GM18499 (cell line): ENCODE results near the gene KRTAP21-2.
"Not testable (repeated sequence)": the region's sequence is repeated elsewhere in the genome, so short reads cannot be mapped to it uniquely, and the experiment has no call there.

Source experiments
- ATAC-seq: cut with Tn5 transposase; IDR thresholded peaks from one replicate; pipeline ENCODE4 v1.9.1; 2021; ENCODE audit warnings: moderate number of reproducible peaks; ENCODE audit not compliant: insufficient read depth, unreplicated experiment

Gene KRTAP21-2

DNA sequence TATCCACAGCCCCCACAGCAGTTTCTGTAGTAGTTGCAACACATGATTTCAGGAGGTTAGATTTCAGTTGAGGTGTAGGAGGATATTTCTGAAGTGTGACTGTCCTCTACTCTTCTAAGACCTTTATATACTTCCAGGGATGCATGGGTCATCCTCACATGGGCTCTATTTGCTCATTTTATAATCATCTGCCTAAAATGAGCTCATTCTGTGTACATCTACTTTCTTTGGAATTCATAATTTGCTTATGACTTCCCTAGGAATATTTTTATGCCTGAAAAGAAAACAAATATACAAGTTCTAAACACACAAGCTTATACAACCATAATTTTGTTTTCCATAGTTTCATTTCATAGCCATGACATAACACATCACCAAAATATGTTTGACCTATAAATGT is at the start of gene KRTAP21-2:
TSS of gene KRTAP21-2 (minus strand) at position 101 of the 400 bp plus-strand sequence. CDS start at position 44, 57 bp downstream.
- ATAC-seq: no peak

DNA sequence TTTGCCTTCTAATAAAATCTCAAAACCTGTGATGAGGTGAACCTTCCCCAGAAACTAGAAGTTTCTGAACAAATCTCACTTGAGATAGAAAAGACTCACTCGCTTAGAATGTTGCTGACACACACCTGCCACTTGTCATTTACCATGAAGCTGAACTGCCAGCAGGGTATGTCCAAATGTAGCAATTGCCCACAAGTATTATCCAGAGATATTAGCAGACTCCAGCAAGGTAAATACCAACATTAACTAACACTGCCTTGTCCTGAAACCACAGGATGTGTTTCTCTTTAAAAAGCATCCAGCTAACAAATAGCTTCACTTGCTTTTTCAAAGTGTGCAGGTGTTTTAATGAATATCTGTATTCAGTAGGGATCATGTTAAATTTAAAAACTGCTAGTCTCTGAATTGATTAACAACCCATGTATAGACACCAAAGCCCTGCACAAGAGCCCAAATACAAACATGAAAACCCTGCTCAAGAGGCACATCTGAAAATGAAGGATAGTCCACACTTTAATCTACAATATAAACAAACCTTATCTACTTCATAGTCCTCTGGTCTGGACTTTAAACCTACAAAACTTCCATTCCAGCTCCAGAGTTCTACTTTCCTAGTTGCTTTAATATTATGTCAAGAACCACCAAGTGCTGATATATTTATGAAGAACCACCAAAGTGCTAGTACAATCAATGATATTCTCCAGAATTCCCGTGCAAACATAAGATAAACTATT is 46.7 kb upstream of the KRTAP21-2 start:
- ATAC-seq: no peak

DNA sequence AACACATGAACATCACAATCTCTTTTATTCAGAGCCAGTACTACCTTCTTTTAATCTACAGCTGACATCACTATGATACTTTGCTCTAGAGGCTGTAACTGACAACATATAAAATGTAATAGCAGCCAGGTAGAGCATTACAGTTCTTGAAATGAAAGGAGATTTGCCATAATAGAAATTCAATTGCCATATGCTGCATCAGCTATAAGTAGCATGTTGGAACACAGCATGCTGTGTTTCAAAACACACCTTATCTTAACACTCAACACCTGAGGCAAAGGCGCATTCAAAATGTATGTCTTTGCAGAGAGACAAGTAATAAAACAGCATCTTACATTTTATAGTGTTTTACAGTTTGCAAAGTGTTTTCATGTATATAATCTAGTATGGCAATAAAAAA is 32.2 kb upstream of the KRTAP21-2 start:
- no peak for ATAC-seq

DNA sequence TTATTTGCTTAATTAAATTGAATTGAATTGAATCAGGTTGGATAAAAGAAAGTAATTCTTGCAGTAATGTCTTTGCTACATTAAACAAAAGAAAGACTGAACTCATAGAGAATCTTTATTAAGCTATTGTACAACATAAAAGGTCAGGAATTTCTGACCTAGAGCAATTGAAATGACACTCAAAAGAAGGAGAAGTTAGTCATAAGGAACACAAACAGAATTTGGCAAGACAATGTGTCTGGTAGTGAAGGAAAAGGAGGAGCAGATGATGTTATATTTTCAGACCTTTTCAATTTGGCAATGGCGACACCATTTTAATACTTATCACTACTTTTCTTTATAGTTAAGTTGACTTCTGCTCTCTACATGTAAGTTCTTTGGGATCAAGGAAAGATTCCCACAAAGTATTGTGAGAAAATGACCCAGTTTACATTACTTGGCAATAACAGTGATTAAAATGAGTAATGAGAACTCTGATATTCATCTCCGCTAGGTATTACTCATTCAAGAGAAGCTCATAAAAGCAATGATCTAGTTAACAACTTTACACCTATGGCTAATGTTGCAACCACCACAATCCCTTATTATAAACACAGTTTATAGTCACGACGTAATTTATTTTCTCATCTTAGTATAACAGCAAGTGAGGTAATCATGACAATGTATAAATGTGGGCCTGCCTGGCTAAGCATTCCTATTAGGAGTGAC is 22.8 kb upstream of the KRTAP21-2 start:
- no peak for ATAC-seq

DNA sequence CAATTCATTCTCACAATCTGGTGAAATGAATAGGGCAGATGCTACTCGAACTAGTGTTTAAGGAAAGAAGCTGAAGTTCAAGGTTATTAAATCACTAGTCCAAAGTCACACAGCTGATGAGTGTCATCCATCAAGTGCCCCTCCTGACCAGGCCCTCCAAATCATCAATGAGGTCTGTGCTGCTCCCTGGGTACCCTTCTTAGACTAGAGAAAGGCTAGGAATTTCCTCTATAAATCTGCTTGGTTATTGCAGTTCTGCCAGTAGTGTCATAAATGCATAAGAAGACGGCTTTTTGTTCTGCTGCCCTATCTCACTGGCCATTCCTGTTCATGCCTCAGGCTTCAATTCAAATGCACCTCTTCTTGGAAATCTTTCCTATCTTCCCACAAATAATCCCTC is 13.7 kb upstream of the KRTAP21-2 start:
- ATAC-seq: no peak

DNA sequence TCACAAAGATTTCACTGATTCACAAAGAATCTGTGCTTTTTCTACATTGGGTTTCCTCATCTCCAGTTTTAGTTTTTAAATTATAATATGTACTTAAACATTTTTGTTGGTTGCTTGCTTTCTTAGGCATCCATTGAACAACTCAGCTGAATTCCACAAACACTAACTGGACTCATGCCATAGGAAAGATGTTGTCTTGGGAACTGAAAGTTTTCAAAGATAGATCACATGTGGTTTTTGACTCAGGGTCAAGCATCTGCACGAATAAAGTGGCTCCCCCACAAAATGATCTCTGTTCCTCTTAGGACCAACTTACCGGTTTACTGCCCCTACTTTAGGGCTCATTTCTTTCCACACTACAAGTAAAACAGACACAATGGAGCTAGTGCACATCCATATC is 11.2 kb upstream of the KRTAP21-2 start:
- no peak for ATAC-seq

DNA sequence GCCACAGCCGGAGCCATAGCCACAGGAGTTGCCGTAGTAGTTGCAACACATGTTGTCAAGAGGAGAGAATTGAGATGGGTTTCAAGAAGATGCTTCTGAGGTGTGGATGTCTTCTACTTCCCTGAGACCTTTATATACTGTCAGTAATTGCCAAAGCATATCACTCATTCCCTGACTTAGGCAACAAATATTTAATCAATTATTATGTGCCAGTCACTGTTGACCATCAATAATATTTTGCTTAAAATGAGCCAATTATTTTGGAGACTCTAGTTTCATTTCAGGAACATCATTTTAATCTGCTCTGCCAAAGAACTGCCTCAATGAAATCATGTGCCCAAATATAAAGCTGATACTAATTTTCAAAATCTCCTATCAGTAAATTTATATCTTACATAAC is 8.3 kb upstream of the KRTAP21-2 start, which contains the start of gene KRTAP21-1:
TSS of gene KRTAP21-1 (minus strand) at position 101 of the 400 bp plus-strand sequence. CDS start at position 51, 50 bp downstream.
- ATAC-seq: not testable (repeated sequence)

DNA sequence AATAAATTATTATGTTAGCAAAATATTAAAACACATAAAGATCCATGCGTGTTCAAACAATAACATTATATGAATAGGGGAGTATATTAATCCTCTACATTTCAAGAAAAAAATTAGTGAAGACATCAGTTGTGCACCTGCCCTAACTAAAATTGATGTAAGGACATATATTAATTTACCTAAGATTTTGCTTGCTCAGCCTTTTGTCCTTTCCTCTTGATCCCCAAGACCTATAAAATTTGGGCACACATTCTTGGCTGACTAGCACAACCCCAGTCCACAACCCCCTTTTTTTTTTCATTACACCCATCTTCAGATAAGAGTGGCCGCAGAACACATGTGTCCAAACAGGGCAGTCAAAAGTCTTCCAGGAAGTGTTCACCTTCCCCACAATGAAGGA is 6.6 kb downstream of the KRTAP21-2 start:
- ATAC-seq: no peak

DNA sequence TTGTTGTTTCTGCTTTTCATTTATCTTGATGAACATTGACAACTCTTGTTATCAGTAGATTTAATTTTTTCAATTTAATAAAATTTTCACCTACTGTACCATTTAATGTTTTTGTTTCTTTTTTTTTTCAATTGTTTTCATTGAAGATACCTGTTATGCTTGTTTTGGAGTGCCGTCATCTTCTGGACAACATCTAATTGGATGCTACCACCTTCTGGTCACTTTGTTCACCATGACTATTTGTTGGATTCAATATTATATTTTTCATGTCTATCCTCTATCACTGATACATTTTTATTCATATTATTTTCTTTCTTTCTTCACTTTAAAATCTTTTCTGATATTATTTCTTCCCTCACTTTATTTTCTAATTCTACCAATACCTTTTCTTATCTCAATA is 14.0 kb downstream of the KRTAP21-2 start:
- ATAC-seq: no peak

DNA sequence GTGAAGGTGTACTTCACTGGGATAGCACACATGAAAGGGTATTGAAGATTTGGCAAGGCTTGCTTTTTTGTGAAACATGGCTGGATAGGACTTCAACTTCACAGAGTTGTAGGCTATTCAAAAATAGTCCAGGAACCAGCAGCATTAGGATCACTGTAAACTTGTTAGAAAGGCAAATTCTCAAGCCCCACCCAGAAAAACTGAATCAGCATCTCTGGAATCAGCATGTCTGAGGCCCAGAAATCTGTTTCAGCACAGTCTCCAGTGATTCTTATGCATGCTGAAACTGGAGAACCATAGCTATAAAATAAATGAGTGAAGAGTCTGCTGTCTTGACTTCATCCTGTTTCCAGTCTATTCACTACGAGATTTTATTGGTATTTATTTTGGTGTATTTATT is 20.3 kb downstream of the KRTAP21-2 start:
- ATAC-seq: no peak

DNA sequence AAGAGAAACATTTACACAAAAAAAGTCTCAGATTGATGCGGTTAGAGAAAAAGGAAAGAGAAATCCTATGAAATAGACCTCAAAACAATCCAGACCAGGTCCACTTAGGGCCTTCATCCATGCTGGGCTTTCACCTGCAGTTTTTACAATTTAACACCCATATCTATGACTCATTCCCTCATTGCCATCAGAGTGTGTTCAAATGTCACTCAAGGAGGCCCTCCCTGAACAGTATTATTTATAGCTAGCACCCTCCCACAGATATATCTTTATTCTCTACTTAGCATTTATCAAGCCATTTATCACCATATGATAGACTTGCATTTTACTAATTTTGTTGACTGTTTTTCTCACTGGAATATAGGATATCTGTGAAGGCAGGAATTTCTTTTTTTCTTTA is 27.7 kb downstream of the KRTAP21-2 start:
- ATAC-seq: no peak

DNA sequence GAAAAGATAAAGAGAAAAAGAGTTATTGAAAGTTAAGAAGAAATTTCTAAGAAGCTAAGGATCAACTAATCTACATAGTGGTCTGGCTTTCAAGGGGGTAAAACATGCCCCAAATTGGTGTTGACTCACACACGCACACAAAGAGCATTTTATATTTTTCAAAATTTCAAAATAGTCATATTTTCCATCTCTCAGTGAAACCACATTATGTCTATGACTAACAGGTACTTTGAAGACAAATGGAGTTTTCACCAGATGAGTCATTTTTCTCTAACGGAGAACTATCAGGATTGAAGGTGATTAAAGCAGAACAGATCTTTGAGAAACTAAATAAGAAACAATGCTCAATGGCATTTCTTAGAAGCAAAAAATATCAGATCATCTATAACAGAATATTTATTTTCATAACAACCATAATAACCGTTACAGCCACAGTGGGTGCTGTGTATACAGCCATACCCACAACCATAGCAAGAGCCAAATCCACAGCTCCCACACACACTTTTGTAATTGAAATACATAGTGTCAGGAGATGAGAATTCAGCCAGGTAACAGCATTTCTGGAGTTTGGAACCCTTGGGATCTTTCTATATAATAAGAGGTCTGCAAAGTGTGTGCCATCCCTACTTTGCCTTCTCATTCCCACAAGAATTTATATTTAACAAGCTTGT is 28.7 kb downstream of the KRTAP21-2 start, which contains the start of gene KRTAP21-3:
TSS of gene KRTAP21-3 (minus strand) at position 539 of the 671 bp plus-strand sequence. CDS start at position 521, 18 bp downstream.
- ATAC-seq: no peak

DNA sequence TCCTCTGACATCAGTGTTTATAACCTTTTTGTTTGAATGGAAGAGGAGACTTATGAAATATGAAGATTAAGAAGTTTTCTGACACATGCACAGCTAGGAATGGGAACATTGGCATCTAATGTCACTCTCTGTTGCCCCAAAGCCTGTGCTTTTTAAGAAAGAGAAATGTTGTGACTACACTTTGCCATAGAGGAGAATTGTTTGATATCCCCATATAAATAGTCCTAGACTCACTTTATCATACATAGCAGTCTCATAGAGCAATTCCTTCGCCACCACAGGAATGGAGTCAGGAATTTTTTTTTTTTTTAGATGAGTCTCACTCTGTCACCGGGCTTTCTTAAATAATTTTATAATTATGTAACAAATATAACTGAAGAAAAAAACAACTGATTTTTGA is 30.0 kb downstream of the KRTAP21-2 start:
- ATAC-seq: no peak

DNA sequence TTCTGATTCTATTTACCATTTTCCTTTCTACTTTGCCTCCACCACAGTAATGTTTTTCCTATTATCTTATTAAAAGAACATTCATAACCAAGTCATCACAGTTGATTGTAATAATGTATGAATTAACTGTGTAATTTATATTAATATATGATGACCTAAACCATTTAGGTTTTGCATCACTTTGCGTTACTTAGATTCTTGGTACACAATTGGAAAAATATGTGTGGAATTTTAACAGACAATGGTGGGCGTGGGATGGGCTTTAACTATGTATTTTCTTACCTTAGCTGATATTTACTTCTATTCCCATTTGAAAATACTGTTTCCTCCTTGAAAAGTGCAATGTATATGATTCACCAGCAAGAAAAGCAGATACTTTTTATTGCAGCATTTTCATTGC is 32.1 kb downstream of the KRTAP21-2 start:
- no peak for ATAC-seq

DNA sequence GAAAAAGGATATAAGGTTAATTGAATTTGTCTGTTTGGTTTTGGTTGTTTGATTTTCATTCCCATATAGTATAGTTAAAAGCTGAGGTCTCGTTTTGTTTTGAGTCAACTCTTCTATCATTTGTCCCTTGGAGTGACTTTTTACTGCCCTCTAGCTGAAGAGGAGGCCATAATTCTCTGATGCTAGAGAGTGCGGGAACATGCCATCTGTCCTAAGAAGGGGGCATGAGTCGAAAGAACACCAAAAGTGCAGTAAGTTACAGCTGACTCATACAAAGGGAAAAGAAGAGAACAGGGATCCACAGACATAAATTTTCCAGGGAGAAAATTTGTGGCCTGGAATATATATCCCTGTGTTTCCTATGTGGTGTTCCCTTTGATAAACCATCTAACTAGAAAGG is 32.6 kb downstream of the KRTAP21-2 start:
- no peak for ATAC-seq

DNA sequence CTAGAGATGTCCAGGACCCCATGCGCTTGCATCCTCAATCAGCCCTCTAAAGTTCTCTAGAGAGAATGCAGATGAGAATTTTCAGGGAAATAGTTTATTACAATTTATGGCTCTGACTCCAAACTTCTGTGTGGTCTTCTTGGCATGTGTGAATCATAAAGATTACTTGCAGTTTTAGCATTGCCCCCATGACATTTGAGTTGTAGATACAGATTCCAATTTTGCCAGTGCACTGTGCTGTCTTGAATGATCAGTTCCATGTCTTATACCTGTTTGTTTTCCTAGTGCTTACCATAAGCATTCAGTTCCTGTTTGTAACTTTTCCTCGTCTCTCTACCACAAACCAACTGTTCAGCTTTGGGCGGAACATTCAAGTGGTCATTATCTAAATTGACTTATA is 33.3 kb downstream of the KRTAP21-2 start:
- ATAC-seq: no peak

DNA sequence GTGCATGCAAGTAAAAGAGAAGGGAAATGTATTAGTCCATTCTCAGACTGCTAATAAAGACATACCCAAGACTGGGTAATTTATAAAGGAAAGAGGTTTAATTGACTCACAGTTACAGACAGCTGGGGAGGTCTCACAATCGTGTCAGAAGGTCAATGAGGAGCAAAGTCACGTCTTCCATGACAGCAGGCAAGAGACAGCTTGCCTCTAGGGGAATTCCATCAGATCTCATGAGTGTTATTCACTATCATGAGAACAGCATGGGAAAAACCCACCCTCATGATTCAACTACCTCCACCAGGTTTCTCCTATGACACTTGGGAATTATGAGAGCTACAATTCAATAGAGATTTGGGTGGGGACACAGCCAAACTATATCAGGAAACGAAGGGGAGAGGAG is 36.6 kb downstream of the KRTAP21-2 start:
- ATAC-seq: no peak

DNA sequence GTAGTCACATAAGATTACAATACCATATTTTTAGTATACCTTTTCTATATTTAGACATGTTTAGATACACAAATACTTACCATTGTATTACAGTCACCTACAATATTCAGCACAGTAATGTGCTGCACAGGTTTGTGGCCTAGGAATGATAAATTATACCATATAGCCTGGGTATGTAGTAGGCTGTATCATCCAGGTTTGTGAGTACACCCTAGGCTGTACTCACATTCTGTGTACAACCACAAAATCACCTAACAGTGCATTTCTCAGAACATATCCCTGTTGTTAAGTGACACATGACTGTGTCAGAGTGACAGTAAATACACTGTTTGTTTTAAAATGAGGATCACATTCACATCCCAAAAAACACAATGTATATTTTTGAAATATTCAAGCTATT is 39.6 kb downstream of the KRTAP21-2 start:
- no peak for ATAC-seq
